Tibial nerve (tissue), 3 donors: ENCODE results near the gene ADAM10.

Experiments used
- POLR2A ChIP-seq, 2 donors: fragments of 450-650 bp; IDR thresholded peaks; one replicate each; pipeline ENCODE4 v1.6.1; 2017; ENCODE audit warnings: antibody characterized with exemption in 2 of 2, mild to moderate bottlenecking in 2 of 2, moderate library complexity in 2 of 2
- TF ChIP-seq, protein P1 (sequence below), 5 experiments: fragments of 200-600 bp in 3 of 5; fragments of 450-650 bp in 2 of 5; sonication (generic) in 3 of 5; IDR thresholded peaks; one replicate each; pipeline ENCODE4 v1.5.1; 2016 to 2019; ENCODE audit warnings: antibody characterized with exemption in 5 of 5, mild to moderate bottlenecking in 3 of 5, moderate library complexity in 2 of 5

DNA sequence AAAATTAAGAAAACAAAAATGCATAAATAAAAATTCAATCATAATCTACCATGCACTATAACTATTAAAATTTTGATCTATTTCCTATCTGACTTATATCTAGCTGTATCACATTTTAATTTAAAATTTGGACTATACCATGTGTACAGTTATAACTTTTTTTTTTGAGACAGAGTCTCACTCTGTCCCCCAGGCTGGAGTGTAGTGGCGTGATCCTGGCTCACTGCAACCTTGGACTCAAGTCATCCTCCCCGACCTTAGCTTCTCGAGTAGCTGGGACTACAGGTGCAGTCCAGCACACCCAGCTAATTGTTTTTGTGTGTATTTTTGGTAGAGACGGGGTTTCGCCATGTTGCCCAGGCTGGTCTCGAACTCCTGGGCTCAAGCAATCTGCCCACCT lies 119.9 kb downstream of the ADAM10 start:
- TF ChIP-seq, protein P1, sequence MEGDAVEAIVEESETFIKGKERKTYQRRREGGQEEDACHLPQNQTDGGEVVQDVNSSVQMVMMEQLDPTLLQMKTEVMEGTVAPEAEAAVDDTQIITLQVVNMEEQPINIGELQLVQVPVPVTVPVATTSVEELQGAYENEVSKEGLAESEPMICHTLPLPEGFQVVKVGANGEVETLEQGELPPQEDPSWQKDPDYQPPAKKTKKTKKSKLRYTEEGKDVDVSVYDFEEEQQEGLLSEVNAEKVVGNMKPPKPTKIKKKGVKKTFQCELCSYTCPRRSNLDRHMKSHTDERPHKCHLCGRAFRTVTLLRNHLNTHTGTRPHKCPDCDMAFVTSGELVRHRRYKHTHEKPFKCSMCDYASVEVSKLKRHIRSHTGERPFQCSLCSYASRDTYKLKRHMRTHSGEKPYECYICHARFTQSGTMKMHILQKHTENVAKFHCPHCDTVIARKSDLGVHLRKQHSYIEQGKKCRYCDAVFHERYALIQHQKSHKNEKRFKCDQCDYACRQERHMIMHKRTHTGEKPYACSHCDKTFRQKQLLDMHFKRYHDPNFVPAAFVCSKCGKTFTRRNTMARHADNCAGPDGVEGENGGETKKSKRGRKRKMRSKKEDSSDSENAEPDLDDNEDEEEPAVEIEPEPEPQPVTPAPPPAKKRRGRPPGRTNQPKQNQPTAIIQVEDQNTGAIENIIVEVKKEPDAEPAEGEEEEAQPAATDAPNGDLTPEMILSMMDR (IDR thresholded peaks at IDR 0.05) = no peak
- TF ChIP-seq POLR2A (IDR thresholded peaks at IDR 0.05) = no peak
